Measurements from ENCODE around the gene CAPN10.
A peak's percentile ranks its signal among the peaks of the same experiment; 100 is the strongest.

CAPN10 gene

GRCh38 chr2:240563951-240564560 lies 22.5 kb upstream of the CAPN10 start:
- DNase-seq, result no peak

GRCh38 chr2:240564561-240565332 lies 21.8 kb upstream of the CAPN10 start:
- DNase-seq, result no peak

GRCh38 chr2:240565333-240566202 lies 21.0 kb upstream of the CAPN10 start:
- DNase-seq, result peak; percentile 85 to 90

- DNase-seq, result peak; percentile 66 to 85
Measured at GRCh38 chr2:240566203-240567136, 20.1 kb upstream of the CAPN10 start.

- no peak for DNase-seq
Measured at GRCh38 chr2:240567137-240567871, 19.2 kb upstream of the CAPN10 start.

- peak in 1 of 2 donors; percentile 40 for DNase-seq
Measured at GRCh38 chr2:240567872-240568677, 18.5 kb upstream of the CAPN10 start, which contains the start of gene RNPEPL1. TSS of gene RNPEPL1 (plus strand) at chr2:240568484. CDS start at chr2:240568587, 103 bp downstream.

- no peak for DNase-seq
Measured at GRCh38 chr2:240568678-240569522, 17.6 kb upstream of the CAPN10 start.

- no peak for DNase-seq
Measured at GRCh38 chr2:240569523-240569997, 17.0 kb upstream of the CAPN10 start.

- no peak for DNase-seq
Measured at GRCh38 chr2:240569998-240570530, 16.5 kb upstream of the CAPN10 start.

GRCh38 chr2:240570531-240571313 lies 15.8 kb upstream of the CAPN10 start:
- DNase-seq, result no peak

GRCh38 chr2:240571314-240571973 lies 15.1 kb upstream of the CAPN10 start:
- no peak for DNase-seq

- no peak for DNase-seq
Measured at GRCh38 chr2:240572141-240573031, 14.1 kb upstream of the CAPN10 start.

- DNase-seq, result no peak
Measured at GRCh38 chr2:240573071-240573515, 13.4 kb upstream of the CAPN10 start.

GRCh38 chr2:240573516-240574385 lies 12.8 kb upstream of the CAPN10 start:
- DNase-seq, result no peak

GRCh38 chr2:240574386-240575100 lies 12.0 kb upstream of the CAPN10 start:
- DNase-seq, result no peak
